Subcutaneous adipose tissue (tissue), 4 donors: ENCODE data around the gene GPR176. TPM values are rescaled to one million over a fixed set of nuclear protein-coding genes. Genes with fewer than 3 reads are reported as not detected.

Experiments
- CTCF ChIP-seq: fragments of 450-650 bp; IDR thresholded peaks from one replicate; pipeline ENCODE4 v1.5.1; 2016; ENCODE audit warnings: low read depth, mild to moderate bottlenecking, control low read depth, antibody characterized with exemption, moderate library complexity
- total RNA-seq, 4 donors: library from RNA; depleted of rRNA; stranded (reverse); fragments of >200 nt; gene quantifications; one replicate each; pipeline ENCODE4 v1.1.0, GENCODE V29; 2016

GPR176 gene
- total RNA-seq, 4 donors from 2014 or later: 3.8 to 13.0 (median 9.5) TPM

DNA sequence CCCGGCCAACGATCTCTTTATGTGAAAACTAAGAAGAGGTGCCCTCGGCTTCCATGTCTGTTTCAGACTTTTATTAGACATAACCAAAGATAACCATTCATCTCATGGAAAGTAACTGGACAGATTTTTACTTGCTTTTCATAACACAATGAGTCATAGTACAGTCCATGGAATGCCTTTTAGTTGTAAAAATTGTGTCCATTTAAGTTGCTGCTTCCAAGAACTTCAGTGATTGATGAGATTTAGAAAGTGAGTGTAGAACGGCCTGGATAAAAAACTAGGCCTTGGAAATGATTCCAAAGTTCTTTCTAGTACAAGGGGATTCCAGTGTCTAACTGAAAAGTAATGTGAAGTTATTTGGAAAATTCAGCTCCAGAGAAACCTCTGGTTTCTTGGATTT lies 24.7 kb upstream of the GPR176 start:
- no peak for TF ChIP-seq CTCF

- TF ChIP-seq CTCF: no peak
These were observed 22.7 kb upstream of the GPR176 start for GRCh38 chr15:39942753-39943150.

GRCh38 chr15:39942101-39942752 lies 22.2 kb upstream of the GPR176 start:
- TF ChIP-seq CTCF: no peak

DNA sequence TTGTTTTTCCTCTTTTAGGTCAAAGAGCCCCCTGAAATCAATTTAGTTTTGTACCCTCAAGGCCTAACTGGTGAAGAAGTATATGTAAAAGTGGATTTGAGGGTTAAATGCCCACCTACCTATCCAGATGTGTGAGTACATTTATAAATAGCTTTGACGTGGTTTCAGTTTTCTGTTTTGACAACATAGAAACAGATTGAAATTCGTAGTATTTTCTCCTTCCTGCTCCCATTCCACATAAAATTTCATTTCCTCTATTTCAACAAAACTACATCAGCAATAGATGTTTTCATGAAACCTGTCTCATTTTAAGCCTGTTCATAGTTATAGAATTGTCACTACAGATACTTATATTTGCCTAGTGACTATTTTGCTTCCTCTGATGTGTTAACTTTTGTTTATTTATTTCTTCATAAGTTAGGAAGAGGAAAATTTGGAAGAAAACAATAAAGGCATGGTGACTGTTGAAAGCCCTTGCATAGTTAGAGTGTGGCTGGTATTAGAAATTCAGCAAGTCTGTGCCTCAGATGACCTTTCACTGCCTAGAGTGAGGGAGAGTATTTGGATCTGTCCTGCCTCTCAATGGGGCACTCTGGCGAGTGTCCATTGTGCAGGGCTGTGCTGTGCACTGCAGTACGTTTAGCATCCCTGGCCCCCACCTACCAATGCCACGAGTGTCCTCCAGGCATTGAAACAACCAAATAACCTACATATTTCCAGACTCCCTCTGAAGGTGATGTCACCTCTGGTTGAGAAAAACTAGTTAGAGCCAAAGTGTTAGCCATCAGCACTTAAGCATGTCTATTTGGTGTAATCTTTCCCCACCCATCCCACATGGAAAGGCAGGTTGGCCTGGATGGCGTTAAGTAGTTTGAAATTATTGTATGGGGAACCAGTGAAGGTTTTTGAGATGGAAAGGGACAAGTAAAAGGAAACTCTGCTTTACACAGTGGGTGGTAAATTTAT lies 19.7 kb upstream of the GPR176 start:
- no peak for TF ChIP-seq CTCF

DNA sequence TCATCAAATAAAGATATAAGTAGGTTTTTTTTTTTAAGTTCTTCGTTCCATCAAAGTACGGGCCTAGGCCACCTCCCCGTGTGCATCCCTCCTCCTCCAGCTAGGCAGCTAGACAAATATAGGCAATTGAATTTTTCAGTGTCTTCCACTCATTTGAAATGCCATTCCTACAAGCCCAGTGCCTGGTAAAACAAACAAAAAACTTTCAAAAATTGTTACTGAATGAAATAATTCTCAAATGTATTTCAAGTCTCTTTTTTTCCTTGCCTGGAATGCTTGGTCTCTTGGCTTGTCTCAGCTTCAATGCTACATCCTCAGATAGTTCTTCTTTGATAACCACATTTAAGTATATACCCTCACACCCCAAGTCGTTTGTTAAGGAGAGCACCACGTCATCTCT lies 17.6 kb upstream of the GPR176 start:
- TF ChIP-seq CTCF: no peak

GRCh38 chr15:39936681-39937080 lies 16.6 kb upstream of the GPR176 start:
- TF ChIP-seq CTCF: no peak

DNA sequence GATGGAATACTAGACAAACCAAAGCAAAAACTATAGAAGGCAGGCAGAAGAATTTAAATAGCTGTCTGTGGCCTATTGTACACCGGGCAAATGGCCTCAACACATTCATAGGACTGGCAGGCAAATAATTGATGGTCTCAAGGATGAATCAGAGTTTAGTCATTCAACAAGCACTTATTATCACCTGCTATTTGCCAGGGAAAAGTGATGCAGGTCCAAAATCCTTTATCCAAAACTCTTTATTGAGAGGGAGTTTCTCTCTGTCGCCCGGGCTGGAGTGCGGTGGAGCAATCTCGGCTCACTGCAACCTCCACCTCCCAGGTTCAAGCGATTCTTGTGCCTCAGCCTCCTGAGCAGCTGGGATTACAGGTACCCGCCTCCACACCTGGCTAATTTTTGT lies 16.1 kb upstream of the GPR176 start:
- TF ChIP-seq CTCF: no peak
